IMR-90 (cell line): ENCODE measurements around the gene ANXA3. TPM values are rescaled to one million over a fixed set of nuclear protein-coding genes. Genes with fewer than 3 reads are reported as not detected.

Experiments
- ATAC-seq: fragments of 200-7000 bp; cut with Tn5 transposase; 2 replicates; pipeline ENCODE4 v1.9.1; 2020; ENCODE audit warnings: low read depth, mild to moderate bottlenecking, moderate library complexity
- BruUV-seq: library from RNA; stranded (reverse); fragments of 400-500 nt; replicated peaks from 2 replicates; lab custom pipeline; 2021; lab: Mats Ljungman, UMichigan
- CTCF ChIA-PET: fragments of 300-600 bp; formaldehyde crosslinking; extraction: SDS; loops from one replicate; lab custom pipeline; 2021; ENCODE audit warnings: antibody characterized with exemption; lab: Yijun Ruan, JAX
- POLR2A ChIA-PET: fragments of 300-600 bp; sonication (Branson Sonifier 250); formaldehyde crosslinking; loops from one replicate; lab custom pipeline; 2022; ENCODE audit warnings: antibody characterized with exemption; ENCODE audit not compliant: unreplicated experiment; lab: Charles Lee
- DNase-seq: peaks from one replicate; pipeline ENCODE4 v3.0.0; 2013
- H2AFZ ChIP-seq: replicated peaks from 2 replicates; pipeline ENCODE3; 2013; ENCODE audit warnings: low read length, mild to moderate bottlenecking; ENCODE audit not compliant: poor library complexity
- H2AK5ac ChIP-seq: 2 replicates; pipeline ENCODE4 v1.6.1; 2013; ENCODE audit warnings: low read depth, low read length, inconsistent platforms
- H2AK9ac ChIP-seq: replicated peaks from 2 replicates; pipeline ENCODE3; 2013; ENCODE audit warnings: mild to moderate bottlenecking, low read depth, low read length, moderate library complexity; ENCODE audit not compliant: poor library complexity
- H2BK120ac ChIP-seq: 2 replicates; pipeline ENCODE4 v1.6.1; 2013; ENCODE audit warnings: low read depth, low read length, inconsistent platforms
- H2BK15ac ChIP-seq: 3 replicates; pipeline ENCODE4 v1.6.1; 2013; ENCODE audit warnings: low read depth, low read length, inconsistent platforms
- H2BK20ac ChIP-seq: 2 replicates; pipeline ENCODE4 v1.6.1; 2013; ENCODE audit warnings: low read depth, mild to moderate bottlenecking, inconsistent platforms, low read length, moderate library complexity
- H2BK5ac ChIP-seq: 2 replicates; pipeline ENCODE4 v1.6.1; 2013; ENCODE audit warnings: mild to moderate bottlenecking, low read depth, low read length, inconsistent platforms; ENCODE audit not compliant: poor library complexity, severe bottlenecking
- H3K14ac ChIP-seq: replicated peaks from 2 replicates; pipeline ENCODE4 v1.6.1; 2013; ENCODE audit warnings: low read depth, low read length, inconsistent platforms
- H3K18ac ChIP-seq: 2 replicates; pipeline ENCODE4 v1.6.1; 2013; ENCODE audit warnings: low read depth, low read length, control low read depth
- H3K23ac ChIP-seq: 2 replicates; pipeline ENCODE4 v1.6.1; 2013; ENCODE audit warnings: low read depth, low read length, inconsistent platforms
- H3K27ac ChIP-seq: 2 replicates; pipeline ENCODE4 v1.5.1; 2013; ENCODE audit warnings: mild to moderate bottlenecking, control low read depth, low read length; ENCODE audit not compliant: insufficient read depth
- H3K27me3 ChIP-seq: 2 replicates; pipeline ENCODE4 v1.6.1; 2013; ENCODE audit warnings: low read length; ENCODE audit not compliant: control insufficient read depth, insufficient read depth
- H3K36me3 ChIP-seq: 2 replicates; pipeline ENCODE4 v1.6.1; 2013; ENCODE audit warnings: low read length, mixed read lengths; ENCODE audit not compliant: control insufficient read depth, insufficient read depth
- H3K4ac ChIP-seq: 2 replicates; pipeline ENCODE4 v1.6.1; 2013; ENCODE audit warnings: low read depth, low read length, inconsistent platforms
- H3K4me1 ChIP-seq: 2 replicates; pipeline ENCODE4 v1.6.1; 2013; ENCODE audit warnings: low read length, mixed read lengths; ENCODE audit not compliant: control insufficient read depth, insufficient read depth
- H3K4me2 ChIP-seq: 2 replicates; pipeline ENCODE4 v1.6.1; 2013; ENCODE audit warnings: low read depth, mild to moderate bottlenecking, control low read depth, low read length, moderate library complexity
- H3K4me3 ChIP-seq: 2 replicates; pipeline ENCODE4 v1.5.1; 2013; ENCODE audit warnings: low read depth, mild to moderate bottlenecking, control low read depth, low read length, moderate library complexity; ENCODE audit not compliant: insufficient read depth
- H3K56ac ChIP-seq: 2 replicates; pipeline ENCODE4 v1.6.1; 2013; ENCODE audit warnings: low read length, inconsistent platforms; ENCODE audit not compliant: insufficient read depth; ENCODE audit errors: extremely low read depth
- H3K79me1 ChIP-seq, 2 experiments: 2 replicates each; pipeline ENCODE4 v1.6.1; 2013; ENCODE audit warnings: low read length in 2 of 2, inconsistent platforms in 1 of 2, low read depth in 1 of 2
- H3K9ac ChIP-seq: 2 replicates; pipeline ENCODE4 v1.6.1; 2013; ENCODE audit warnings: low read depth, low read length, control low read depth
- H3K9me1 ChIP-seq: 2 replicates; pipeline ENCODE4 v1.6.1; 2013; ENCODE audit warnings: low read length, inconsistent platforms; ENCODE audit not compliant: insufficient read depth
- H3K9me3 ChIP-seq: 2 replicates; pipeline ENCODE4 v1.6.1; 2013; ENCODE audit warnings: low read length; ENCODE audit not compliant: control insufficient read depth, insufficient read depth
- H4K20me1 ChIP-seq: 2 replicates; pipeline ENCODE4 v1.6.1; 2013; ENCODE audit warnings: low read length, inconsistent platforms; ENCODE audit not compliant: insufficient read depth
- H4K5ac ChIP-seq: 2 replicates; pipeline ENCODE4 v1.6.1; 2013; ENCODE audit warnings: mild to moderate bottlenecking, low read depth, low read length, control low read depth
- H4K8ac ChIP-seq, 2 experiments: 2 replicates each; pipeline ENCODE4 v1.6.1; 2013; ENCODE audit warnings: low read depth in 2 of 2, low read length in 2 of 2, control low read depth in 1 of 2, inconsistent platforms in 1 of 2
- H4K91ac ChIP-seq: 2 replicates; pipeline ENCODE4 v1.6.1; 2013; ENCODE audit warnings: low read depth, low read length, inconsistent platforms; ENCODE audit not compliant: insufficient read depth
- POLR2A ChIP-seq: IDR thresholded peaks from 2 replicates; pipeline ENCODE4 v1.6.1; 2012; ENCODE audit warnings: mild to moderate bottlenecking, low read depth, low read length
- WGBS, 2 experiments: methylation state at CpG; one replicate each; pipeline versions ENCODE4 v1.1.5 to v1.1.7; 2013; ENCODE audit warnings: missing lambda C conversion rate in 2 of 2; ENCODE audit not compliant: insufficient read length in 1 of 2; ENCODE audit errors: extremely low coverage in 2 of 2; 5-methylcytosine and 5-hydroxymethylcytosine counted together
- dilution Hi-C: fragments of 300-500 bp; cut with HindIII; formaldehyde crosslinking; loops from one replicate; pipeline ENCODE4 v1.14.3; 2018; ENCODE audit warnings: low sequenced_read_pairs; ENCODE audit not compliant: unreplicated experiment
- in situ Hi-C: fragments of 300-500 bp; cut with MboI; formaldehyde crosslinking; loops from 3 replicates; pipeline ENCODE4 v1.14.3; 2019; ENCODE audit warnings: low sequenced_read_pairs, inconsistent platforms, mixed read lengths
- intact Hi-C: fragments of 100-400 bp; cut with micrococcal nuclease; formaldehyde crosslinking; loops from 2 replicates; pipeline ENCODE4 v1.10.0; 2022
- polyA plus RNA-seq, 3 experiments: library from polyadenylated mRNA; depleted of rRNA; stranded (reverse); fragments of >200 nt; gene quantifications; 2 replicates each; pipeline ENCODE4 v1.2.3, GENCODE V29; 2012; ENCODE audit warnings: low replicate concordance in 1 of 3
- total RNA-seq: library from RNA; depleted of rRNA; stranded (reverse); fragments of >200 nt; gene quantifications from 2 replicates; pipeline ENCODE4 v1.2.3, GENCODE V29; 2012

The ANXA3 gene
- total and polyA plus RNA-seq, 2 of the 4 experiments (the other 2 are of a cell fraction) = 4.2 to 5.0 TPM

GRCh38 chr4:78527555-78527954 is 24.0 kb upstream of the ANXA3 start:
- 75% methylated on average over 4 of the region's 4 CpGs; no CpG with 5 or more reads in 1 of the 2 experiments for WGBS, 2 experiments
- no peak overlapping the region for H3K4me2 ChIP-seq

More at GRCh38 chr4:78527555-78527954, 24.0 kb upstream of the ANXA3 start:
- Histone ChIP-seq H2BK20ac (peak overlapping the region; percentile 84; the same call in 1 of the 2 replicates), H4K5ac (no peak overlapping the region), H3K23ac (no peak overlapping the region), H3K9ac (no peak overlapping the region), H2AK5ac (peak overlapping the region; percentile 69), H3K14ac (peak overlapping the region; percentile 35; the same call in 1 of the 2 replicates), H3K56ac (0 out of 2 replicates have a peak overlapping the region, but pooled peaks have one; percentile 26), H3K18ac (no peak overlapping the region; the same call in 1 of the 2 replicates), H3K4me1 (peaks cover 10% of the 10 kb centered on the region), H2BK5ac (no peak overlapping the region), H4K8ac (peak overlapping the region in 1 of 2 experiments; percentile 36; a peak in 2 of 4 replicates), H3K9me1 (peaks cover 10% of the 10 kb centered on the region), H3K79me1 (0 out of 4 replicates have a peak, but pooled peaks cover 0 to 4% of the 10 kb centered on the region in 2 experiments), H3K4me3 (no peak overlapping the region), H3K27ac (no peak overlapping the region), H3K9me3 (no peaks in the 10 kb centered on the region), H2AFZ (peak overlapping the region; percentile 52), H2BK120ac (peak overlapping the region; percentile 73), H4K91ac (0 out of 2 replicates have a peak overlapping the region, but pooled peaks have one; percentile 50), H4K20me1 (no peaks in the 10 kb centered on the region), H3K4ac (peak overlapping the region; percentile 59; the same call in 1 of the 2 replicates), H2BK15ac (peak overlapping the region; percentile 66; the same call in 1 of the 3 replicates), H3K27me3 (no peaks in the 10 kb centered on the region), H3K36me3 (no peaks in the 10 kb centered on the region), H2AK9ac (peak overlapping the region; percentile 2)
- DNase-seq (no peak), ATAC-seq (no peak)
- in situ Hi-C loops (no loop called here), intact Hi-C loops (no loop called here), dilution Hi-C loops (no loop called here)
- no peak for TF ChIP-seq POLR2A
- ChIA-PET CTCF (interaction anchor here (0.8 kb wide), 1 partner anchor 9 kb away, joined by 4 read pairs; no protein-coding TSS in a partner anchor), POLR2A (no interaction called here)
- no TSS peak for BruUV-seq
